NCI-H1417 (cell line): ENCODE results near the gene FLVCR1.
A peak's percentile ranks its signal among the peaks of the same experiment; 100 is the strongest.

Source experiments
- DNase-seq, 3 experiments: peaks; one replicate each; lab custom pipeline; 2025; lab: John Stamatoyannopoulos, UW

Gene FLVCR1

DNA sequence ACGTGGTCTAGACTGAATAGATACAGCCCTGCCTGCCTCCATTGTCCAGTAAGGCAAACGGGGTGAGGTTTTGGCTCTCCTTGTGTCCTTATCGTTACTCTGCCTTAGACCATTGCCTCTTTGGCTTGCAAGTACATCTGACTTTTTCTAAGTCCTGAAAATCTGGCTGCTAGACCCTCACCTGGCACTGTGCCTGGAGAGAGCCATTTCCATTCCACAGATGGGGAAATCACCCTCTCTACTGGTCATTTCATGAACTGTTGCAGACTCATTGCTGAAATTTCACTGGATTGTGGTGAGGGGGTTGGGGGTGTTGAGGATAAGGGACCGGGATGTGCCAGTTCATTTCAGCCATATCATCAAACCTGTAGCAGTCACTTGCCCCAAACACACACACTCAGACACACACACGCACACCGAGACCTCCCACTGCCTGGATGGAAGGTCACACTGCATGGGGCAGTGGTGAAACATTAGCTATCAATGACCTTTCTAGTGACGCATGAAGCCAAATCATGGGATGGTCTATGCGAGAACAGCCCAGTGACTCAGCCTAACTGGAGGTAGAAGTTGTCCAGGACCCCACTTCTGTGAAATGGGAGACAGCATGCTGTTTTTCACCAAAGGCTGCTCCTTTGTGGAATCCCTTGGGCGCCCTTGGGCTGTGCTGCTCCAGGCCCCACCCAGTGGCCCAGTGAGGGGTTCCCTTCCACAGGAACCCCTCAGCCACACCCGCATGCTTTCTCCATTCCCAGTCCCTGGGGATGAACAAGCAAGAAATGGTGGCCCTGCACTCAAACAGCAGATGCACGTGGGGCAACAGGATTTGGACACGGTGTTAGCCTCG, 57.4 kb downstream of the FLVCR1 start:
- DNase-seq = peak in 1 of 3 experiments; percentile 36

- DNase-seq = no peak
Measured at GRCh38 chr1:212916481-212917133, 58.5 kb downstream of the FLVCR1 start.

GRCh38 chr1:212917134-212917485, 59.0 kb downstream of the FLVCR1 start:
- no peak for DNase-seq

DNA sequence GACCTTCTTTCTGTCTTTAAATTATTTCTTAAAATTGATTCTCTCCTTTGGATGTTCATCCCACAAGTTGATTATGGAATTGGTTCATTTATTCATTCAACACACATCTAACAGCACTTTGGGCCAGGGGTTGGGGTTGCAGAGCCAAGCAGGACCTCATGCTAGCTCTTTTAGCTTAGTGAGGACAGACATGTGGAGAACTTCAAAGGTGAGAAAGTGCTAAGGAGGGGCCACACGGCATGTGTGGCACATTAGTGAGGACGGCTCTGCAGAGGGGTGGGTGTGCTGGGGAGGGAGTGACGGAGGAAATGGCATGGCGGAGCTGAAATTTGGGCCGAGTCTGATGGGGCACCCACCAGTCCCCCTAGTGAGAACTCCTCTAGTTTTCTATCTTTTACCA, 59.8 kb downstream of the FLVCR1 start:
- no peak for DNase-seq

GRCh38 chr1:212918824-212919223, 60.7 kb downstream of the FLVCR1 start:
- DNase-seq = peak in 1 of 3 experiments; percentile 25

DNA sequence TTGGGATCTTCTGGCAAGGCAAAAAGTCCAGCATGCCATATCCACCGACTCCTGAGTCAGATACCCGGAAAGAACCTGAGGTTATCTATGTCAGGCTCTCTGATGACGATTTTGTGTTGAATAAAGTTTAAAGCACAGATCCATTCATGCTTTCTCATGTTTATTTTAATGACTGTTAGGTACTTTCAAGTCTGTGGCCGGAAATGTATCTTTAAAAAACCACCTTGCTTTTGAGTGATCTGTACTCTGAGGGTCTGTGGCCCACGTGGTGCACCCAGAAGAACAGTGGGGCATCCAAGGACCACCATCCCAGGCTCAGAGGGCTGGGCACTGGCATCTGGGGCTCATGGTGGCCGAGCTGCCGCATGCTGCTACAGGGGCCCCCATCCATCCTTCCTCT, 62.2 kb downstream of the FLVCR1 start:
- DNase-seq = no peak

DNA sequence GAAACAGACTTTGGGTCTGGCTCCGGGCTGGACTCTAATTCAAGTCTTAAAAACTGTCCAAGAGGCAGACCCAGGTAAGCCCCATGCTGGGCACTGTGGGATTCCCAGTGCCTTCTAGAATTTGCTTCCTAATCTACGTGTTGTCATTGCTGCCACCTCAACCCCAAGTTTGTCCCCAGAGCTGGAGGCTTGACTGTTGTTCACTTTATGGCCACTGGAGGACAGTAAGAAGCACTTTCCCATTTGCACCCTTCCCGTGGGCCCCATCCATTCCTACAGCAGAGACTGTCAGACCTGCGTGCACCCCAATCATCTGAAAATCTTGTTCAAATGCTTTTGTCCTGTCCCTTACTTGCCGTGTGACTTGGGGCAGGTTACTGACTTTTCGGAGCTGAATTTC, 62.8 kb downstream of the FLVCR1 start:
- no peak for DNase-seq

DNA sequence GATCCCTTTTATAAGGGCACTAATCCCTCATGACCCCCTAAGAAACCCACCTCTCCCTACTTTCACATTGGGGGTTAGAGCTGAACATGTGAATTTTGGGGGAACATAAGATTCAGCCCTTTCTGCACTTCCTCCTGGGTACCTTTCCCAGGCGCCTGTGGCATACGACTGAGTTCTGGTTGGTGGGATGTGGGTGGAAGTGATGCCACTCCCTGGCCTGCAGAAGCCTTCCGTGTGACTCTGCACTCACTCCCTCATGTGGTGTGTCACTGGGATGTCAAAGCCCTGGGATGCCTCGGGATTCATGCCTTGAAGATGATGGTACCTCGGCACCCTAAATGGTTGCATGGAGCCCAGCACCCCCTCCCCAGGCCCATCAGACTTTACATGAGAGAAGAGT, 63.9 kb downstream of the FLVCR1 start:
- no peak for DNase-seq

GRCh38 chr1:212926372-212926771, 68.3 kb downstream of the FLVCR1 start:
- no peak for DNase-seq

DNA sequence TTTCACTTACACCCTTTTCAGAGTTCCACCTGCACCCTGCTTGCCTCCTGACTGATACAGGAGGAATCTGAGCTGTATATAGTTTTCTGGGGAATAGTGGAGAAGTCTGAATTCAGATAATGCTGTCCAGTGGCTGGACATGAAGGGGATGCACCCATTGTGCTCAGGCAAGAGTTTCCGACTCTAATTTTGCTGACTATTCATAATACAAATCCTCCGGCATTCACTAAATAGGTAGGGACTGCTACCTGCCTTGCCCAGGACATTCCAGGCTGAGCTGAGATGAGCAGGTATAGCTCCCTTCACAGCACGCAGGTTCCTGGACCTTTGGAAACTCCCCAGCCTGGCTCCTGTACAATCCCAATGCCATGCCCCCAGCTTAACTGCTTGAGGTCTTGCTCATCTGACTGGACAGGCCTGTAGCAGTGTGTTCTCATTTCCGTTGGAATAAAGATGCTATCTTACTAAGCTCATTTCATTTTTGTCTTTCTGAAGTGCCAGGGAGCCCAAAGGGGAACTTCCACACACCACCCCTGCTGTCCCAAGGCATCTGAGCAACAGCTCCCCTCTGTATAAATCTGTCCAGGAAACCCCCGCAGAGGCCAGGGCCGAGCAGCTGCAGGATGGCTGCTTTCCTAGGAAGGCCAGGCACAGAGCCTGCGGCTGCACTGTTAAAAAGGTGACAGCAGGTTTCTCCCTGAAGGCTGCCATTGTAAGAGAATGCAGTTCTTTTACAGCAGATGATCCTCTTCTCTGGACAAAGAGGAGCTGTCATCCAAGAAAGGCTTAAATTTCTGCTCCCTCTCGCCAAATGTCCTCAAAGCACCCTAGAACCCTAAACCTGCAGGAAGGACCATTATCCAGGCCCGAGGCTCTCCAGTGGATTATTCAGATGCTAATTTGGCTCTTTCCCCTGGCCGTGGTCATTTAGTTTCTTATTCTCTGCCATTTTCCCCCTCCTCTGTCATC, 70.5 kb downstream of the FLVCR1 start:
- no peak for DNase-seq

GRCh38 chr1:212930986-212931678, 73.1 kb downstream of the FLVCR1 start:
- no peak for DNase-seq

GRCh38 chr1:212933815-212934471, 75.9 kb downstream of the FLVCR1 start:
- DNase-seq = no peak

DNA sequence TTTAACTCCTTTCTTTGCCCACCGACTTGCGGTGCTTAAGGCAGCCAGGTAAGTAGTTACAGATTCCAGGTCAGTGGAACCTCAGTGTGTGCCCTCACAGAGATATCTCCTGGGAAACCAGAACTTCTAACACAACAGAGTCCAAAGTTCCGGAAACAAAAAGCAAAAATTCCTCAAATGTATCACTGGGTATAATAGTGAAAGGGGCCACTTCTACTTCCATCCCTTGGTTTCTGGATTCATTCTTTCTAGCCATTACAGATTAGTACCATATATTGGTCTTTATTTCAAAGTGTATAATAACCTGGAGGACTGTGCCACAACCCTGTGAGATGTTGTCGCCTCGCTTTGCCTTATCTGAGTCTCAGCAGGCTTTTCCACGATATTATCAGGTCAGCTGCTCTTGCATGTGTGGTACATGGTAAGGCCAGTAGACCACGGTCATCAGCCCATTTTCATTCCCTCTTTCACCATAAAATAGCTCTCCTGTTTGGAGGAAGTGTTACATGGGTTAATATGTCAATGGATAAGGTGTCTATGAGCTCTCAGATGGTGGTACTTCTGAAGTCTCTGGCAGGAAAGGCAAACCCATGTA, 77.4 kb downstream of the FLVCR1 start:
- no peak for DNase-seq

- no peak for DNase-seq
Measured at GRCh38 chr1:212937034-212937433, 79.0 kb downstream of the FLVCR1 start.

- DNase-seq = no peak
Measured at GRCh38 chr1:212938846-212939245, 80.8 kb downstream of the FLVCR1 start.

GRCh38 chr1:212941452-212941851, 83.4 kb downstream of the FLVCR1 start:
- no peak for DNase-seq

DNA sequence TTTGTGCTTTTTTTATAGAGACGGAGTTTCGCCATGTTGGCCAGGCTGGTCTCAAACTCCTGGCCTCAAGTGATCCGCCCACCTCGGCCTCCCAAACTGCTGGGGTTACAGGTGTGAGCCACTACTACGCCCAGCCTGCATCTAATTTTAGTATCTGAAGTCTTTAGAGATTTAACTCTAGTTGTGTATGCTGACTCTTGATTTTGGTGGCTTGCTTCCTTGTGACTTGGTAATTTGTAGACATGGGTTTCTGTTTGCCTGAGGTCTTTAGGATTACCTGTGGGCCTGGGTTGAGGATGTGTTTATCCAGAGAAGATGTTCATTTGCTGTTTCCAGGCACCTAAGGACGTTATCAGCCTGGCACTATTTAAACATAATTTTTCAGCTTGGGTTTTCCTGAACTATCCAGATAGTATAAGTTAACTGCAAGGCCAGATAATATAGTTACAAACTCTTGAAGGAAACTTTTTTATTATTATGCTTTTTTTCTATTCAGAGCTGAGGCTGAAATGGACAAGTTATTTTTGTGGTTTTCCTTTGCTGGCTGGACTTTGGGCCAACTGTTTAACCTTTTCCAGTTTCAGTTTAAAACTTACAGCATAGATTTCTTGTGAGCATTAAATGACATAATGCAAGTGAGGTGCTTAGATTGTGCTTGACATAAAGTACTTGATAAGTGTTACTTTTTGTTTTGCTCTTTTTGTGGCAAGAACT, 84.8 kb downstream of the FLVCR1 start:
- no peak for DNase-seq

GRCh38 chr1:212943393-212943710, 85.3 kb downstream of the FLVCR1 start:
- DNase-seq = no peak

DNA sequence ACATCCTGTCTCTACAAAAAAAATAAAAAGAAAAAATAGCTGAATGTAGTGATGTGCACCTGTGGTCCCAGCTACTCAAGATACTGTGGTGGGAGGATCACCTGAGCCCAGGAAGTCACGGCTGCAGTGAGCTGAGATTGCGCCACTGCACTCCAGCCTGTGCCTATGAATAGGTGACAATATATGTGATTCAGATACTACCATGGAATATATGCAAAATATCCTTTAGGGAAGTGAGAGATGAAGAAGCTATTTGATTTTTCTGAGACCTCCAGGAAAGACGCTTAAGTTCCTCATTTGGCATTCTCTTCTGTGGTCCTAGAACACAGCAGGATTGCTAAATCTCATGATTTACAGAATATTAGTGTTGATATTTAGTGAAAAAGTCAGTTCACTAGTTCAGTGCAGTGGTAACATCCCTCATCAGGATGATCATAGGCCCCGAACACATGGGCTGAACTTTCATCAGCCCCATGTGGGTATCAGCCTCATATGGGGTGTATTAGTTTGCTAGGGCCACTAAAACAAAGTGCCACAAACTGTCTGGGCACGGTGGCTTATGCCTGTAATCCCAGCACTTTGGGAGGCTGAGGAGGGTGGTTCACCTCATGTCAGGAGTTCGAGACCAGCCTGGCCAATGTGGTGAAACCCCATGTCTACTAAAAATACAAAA, 86.3 kb downstream of the FLVCR1 start:
- DNase-seq = no peak

GRCh38 chr1:212945056-212945455, 87.0 kb downstream of the FLVCR1 start:
- no peak for DNase-seq
